ENCODE results near the gene GRIK4.

DNA sequence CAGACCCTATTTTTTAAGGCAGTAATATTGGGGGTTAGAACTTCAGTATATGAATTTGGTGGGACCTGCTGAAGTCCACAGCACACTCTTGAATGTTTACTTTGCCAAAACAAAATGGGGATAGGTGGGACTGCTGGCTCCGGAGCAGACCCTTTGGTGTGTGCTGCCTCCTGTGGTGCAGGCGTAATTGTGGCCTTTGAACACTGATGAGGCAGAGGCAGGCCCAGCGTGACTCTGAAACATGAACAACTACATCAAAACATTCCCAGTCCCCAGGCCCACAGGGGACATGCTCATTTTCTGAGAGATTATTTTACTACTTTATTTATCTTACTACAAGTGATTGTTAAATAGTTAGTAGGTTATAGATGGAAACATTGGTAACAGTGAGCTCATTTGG, 287.3 kb downstream of the GRIK4 start:
- TF ChIP-seq, protein P1, sequence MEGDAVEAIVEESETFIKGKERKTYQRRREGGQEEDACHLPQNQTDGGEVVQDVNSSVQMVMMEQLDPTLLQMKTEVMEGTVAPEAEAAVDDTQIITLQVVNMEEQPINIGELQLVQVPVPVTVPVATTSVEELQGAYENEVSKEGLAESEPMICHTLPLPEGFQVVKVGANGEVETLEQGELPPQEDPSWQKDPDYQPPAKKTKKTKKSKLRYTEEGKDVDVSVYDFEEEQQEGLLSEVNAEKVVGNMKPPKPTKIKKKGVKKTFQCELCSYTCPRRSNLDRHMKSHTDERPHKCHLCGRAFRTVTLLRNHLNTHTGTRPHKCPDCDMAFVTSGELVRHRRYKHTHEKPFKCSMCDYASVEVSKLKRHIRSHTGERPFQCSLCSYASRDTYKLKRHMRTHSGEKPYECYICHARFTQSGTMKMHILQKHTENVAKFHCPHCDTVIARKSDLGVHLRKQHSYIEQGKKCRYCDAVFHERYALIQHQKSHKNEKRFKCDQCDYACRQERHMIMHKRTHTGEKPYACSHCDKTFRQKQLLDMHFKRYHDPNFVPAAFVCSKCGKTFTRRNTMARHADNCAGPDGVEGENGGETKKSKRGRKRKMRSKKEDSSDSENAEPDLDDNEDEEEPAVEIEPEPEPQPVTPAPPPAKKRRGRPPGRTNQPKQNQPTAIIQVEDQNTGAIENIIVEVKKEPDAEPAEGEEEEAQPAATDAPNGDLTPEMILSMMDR (IDR thresholded peaks at IDR 0.05) = no peak
- no peak for TF ChIP-seq POLR2A (IDR thresholded peaks at IDR 0.05)
